PC-9 (cell line): ENCODE results near the gene DLGAP3. TPM values are rescaled to one million over a fixed set of nuclear protein-coding genes. Genes with fewer than 3 reads are reported as not detected.

Experiments used
- BruUV-seq: library from RNA; stranded (reverse); fragments of 400-500 nt; replicated peaks from 2 replicates; lab custom pipeline; 2021; lab: Mats Ljungman, UMichigan
- CTCF ChIA-PET: fragments of 300-600 bp; sonication (Branson Sonifier 250); formaldehyde crosslinking; loops from one replicate; lab custom pipeline; 2022; ENCODE audit warnings: antibody characterized with exemption; lab: Charles Lee
- POLR2A ChIA-PET: fragments of 300-600 bp; sonication (Branson Sonifier 250); formaldehyde crosslinking; loops from one replicate; lab custom pipeline; 2022; ENCODE audit warnings: antibody characterized with exemption; ENCODE audit not compliant: unreplicated experiment; lab: Charles Lee
- DNase-seq, 2 experiments: peaks; one replicate each; pipeline versions ENCODE4 v3.0.0 to v3.0.0-alpha.2; 2015 to 2022; ENCODE audit warnings: mixed read lengths in 1 of 2
- H2AFZ ChIP-seq: fragments of 200-600 bp; sonication (generic); 2 replicates; pipeline ENCODE4 v1.8.1; 2017; ENCODE audit warnings: antibody characterized with exemption
- H3F3A ChIP-seq: fragments of 200-600 bp; sonication (generic); 2 replicates; pipeline ENCODE4 v1.8.1; 2017; ENCODE audit warnings: antibody characterized with exemption, mild to moderate bottlenecking, low read depth; ENCODE audit not compliant: insufficient read depth
- H3K27ac ChIP-seq: fragments of 200-600 bp; sonication (generic); 2 replicates; pipeline ENCODE4 v1.6.1; 2016; ENCODE audit warnings: mixed run types
- H3K27me3 ChIP-seq: fragments of 200-600 bp; sonication (generic); 2 replicates; pipeline ENCODE4 v1.6.1; 2016; ENCODE audit warnings: low read depth, mixed run types; ENCODE audit not compliant: insufficient read depth
- H3K36me3 ChIP-seq: fragments of 200-600 bp; sonication (generic); 2 replicates; pipeline ENCODE4 v1.6.1; 2016; ENCODE audit warnings: low read depth, mixed run types
- H3K4me1 ChIP-seq: fragments of 200-600 bp; sonication (generic); replicated peaks from 2 replicates; pipeline ENCODE4 v1.6.1; 2016; ENCODE audit warnings: mixed run types; ENCODE audit not compliant: insufficient read depth
- H3K4me2 ChIP-seq: fragments of 200-600 bp; sonication (generic); 2 replicates; pipeline ENCODE4 v1.6.1; 2017; ENCODE audit warnings: mixed run types
- H3K4me3 ChIP-seq: fragments of 200-600 bp; sonication (generic); 2 replicates; pipeline ENCODE4 v1.6.1; 2016; ENCODE audit warnings: mixed run types
- H3K79me2 ChIP-seq: fragments of 200-600 bp; sonication (generic); 2 replicates; pipeline ENCODE4 v1.6.1; 2017; ENCODE audit warnings: low read depth, mixed run types
- H3K9me2 ChIP-seq: fragments of 200-600 bp; sonication (generic); 2 replicates; pipeline ENCODE4 v1.8.1; 2017; ENCODE audit warnings: mild to moderate bottlenecking; ENCODE audit not compliant: insufficient read depth
- H3K9me3 ChIP-seq: fragments of 200-600 bp; sonication (generic); 2 replicates; pipeline ENCODE4 v1.8.1; 2016; ENCODE audit warnings: low read depth; ENCODE audit not compliant: insufficient read depth
- H4K20me1 ChIP-seq: fragments of 200-600 bp; sonication (generic); 2 replicates; pipeline ENCODE4 v1.8.1; 2017; ENCODE audit not compliant: insufficient read depth
- CTCF ChIP-seq: fragments of 200-600 bp; sonication (generic); conservative IDR thresholded peaks from 2 replicates; pipeline ENCODE4 v1.6.1; 2017; ENCODE audit warnings: mixed run types, antibody characterized with exemption, mild to moderate bottlenecking, moderate library complexity
- EZH2 ChIP-seq: fragments of 200-600 bp; sonication (generic); IDR thresholded peaks from 2 replicates; pipeline ENCODE4 v1.8.0; 2017; ENCODE audit warnings: antibody characterized with exemption, low read depth
- intact Hi-C: fragments of 100-400 bp; cut with micrococcal nuclease; formaldehyde crosslinking; loops from one replicate; pipeline ENCODE4 v1.10.0; 2022; ENCODE audit not compliant: unreplicated experiment
- total RNA-seq: library from RNA; stranded (reverse); gene quantifications from 2 replicates; pipeline ENCODE4 v1.2.3, GENCODE V29; 2021

DLGAP3 gene
- total RNA-seq, 1 experiment from 2014 or later = not detected

GRCh38 chr1:34844252-34844634, 85.2 kb downstream of the DLGAP3 start:
- no peaks in the 10 kb centered on the region for H3K79me2 ChIP-seq
- TF ChIP-seq EZH2 = no peak
- TF ChIP-seq CTCF = no peak
- intact Hi-C loops = no loop called here
- peaks cover 16% of the 10 kb centered on the region for H3K4me1 ChIP-seq
- no peaks in the 10 kb centered on the region; the same call in none of the 2 replicates for H4K20me1 ChIP-seq
- no peaks in the 10 kb centered on the region for H3K36me3 ChIP-seq
- no peak overlapping the region for H3K27ac ChIP-seq
- DNase-seq = peak; percentile 69 to 73
- no peaks in the 10 kb centered on the region for H3K27me3 ChIP-seq
- ChIA-PET CTCF (no interaction called here), POLR2A (interaction anchor here (0.6 kb wide), 1 partner anchor 62 kb away, joined by 10 read pairs; no protein-coding TSS in a partner anchor)
- no peaks in the 10 kb centered on the region for H3K9me2 ChIP-seq
- no peak overlapping the region for H3K4me3 ChIP-seq
- no peaks in the 10 kb centered on the region for H3K9me3 ChIP-seq
- BruUV-seq = no TSS peak
- no peak overlapping the region for H2AFZ ChIP-seq
- H3K4me2 ChIP-seq = peak overlapping the region; percentile 36
- H3F3A ChIP-seq = no peaks in the 10 kb centered on the region

- Histone ChIP-seq H3K27ac (no peak overlapping the region), H3K4me3 (no peak overlapping the region), H3K4me2 (peak overlapping the region; percentile 36; the same call in 1 of the 2 replicates), H3K9me2 (no peaks in the 10 kb centered on the region), H3K79me2 (no peaks in the 10 kb centered on the region), H4K20me1 (no peaks in the 10 kb centered on the region; the same call in none of the 2 replicates), H2AFZ (no peak overlapping the region), H3K4me1 (peaks cover 16% of the 10 kb centered on the region), H3K27me3 (no peaks in the 10 kb centered on the region), H3K36me3 (no peaks in the 10 kb centered on the region), H3K9me3 (no peaks in the 10 kb centered on the region), H3F3A (no peaks in the 10 kb centered on the region)
- no peak for DNase-seq
- intact Hi-C loops = no loop called here
- TF ChIP-seq EZH2 (no peak), CTCF (no peak)
- POLR2A ChIA-PET = no interaction called here
- no TSS peak for BruUV-seq
- CTCF ChIA-PET = no interaction called here
These were observed 85.8 kb downstream of the DLGAP3 start for GRCh38 chr1:34843392-34844251.

GRCh38 chr1:34842952-34843371, 86.5 kb downstream of the DLGAP3 start:
- TF ChIP-seq CTCF = no peak
- no peak for TF ChIP-seq EZH2
- Histone ChIP-seq H3K79me2 (no peaks in the 10 kb centered on the region), H2AFZ (no peak overlapping the region), H4K20me1 (no peaks in the 10 kb centered on the region; the same call in 1 of the 2 replicates), H3K4me2 (no peak overlapping the region), H3K27me3 (no peaks in the 10 kb centered on the region), H3K9me2 (no peaks in the 10 kb centered on the region), H3K9me3 (no peaks in the 10 kb centered on the region), H3K4me3 (no peak overlapping the region), H3F3A (no peaks in the 10 kb centered on the region), H3K36me3 (no peaks in the 10 kb centered on the region), H3K4me1 (peaks cover 16% of the 10 kb centered on the region), H3K27ac (no peak overlapping the region)
- ChIA-PET POLR2A (no interaction called here), CTCF (no interaction called here)
- no peak for DNase-seq
- intact Hi-C loops = no loop called here
- no TSS peak for BruUV-seq
